T-helper 2 cell treated with Interferon-gamma antibody and Interleukin-4, amounts not matched to agents 100 ng/mL and 5 ng/mL, for 36 hours (primary cell): ENCODE data around the gene INPP5K. TPM values are rescaled to one million over a fixed set of nuclear protein-coding genes. Genes with fewer than 3 reads are reported as not detected.

Experiments
- total RNA-seq: library from RNA; stranded (reverse); gene quantifications from 2 replicates; pipeline ENCODE4 v1.2.3, GENCODE V29; 2022

INPP5K gene
- total RNA-seq, 1 donor from 2014 or later, result 43.8 TPM

Other genes with a start within 250 kb of the INPP5K start
- not detected in 2 replicates for gene BHLHA9, start 246.2 kb downstream of the INPP5K start, total RNA-seq
- gene TRARG1, start 236.9 kb downstream of the INPP5K start, total RNA-seq, result 0.86 and 0.91 TPM in 2 replicates
- 393 and 400 TPM in 2 replicates for gene YWHAE, start 116.4 kb downstream of the INPP5K start, total RNA-seq
- gene CRK, start 60.4 kb downstream of the INPP5K start, total RNA-seq, result 19.6 and 19.9 TPM in 2 replicates
- gene MYO1C, start 23.9 kb downstream of the INPP5K start, total RNA-seq, result 36.1 and 37.9 TPM in 2 replicates
- gene PITPNA, start 46.2 kb upstream of the INPP5K start, total RNA-seq, result 53.6 and 59.6 TPM in 2 replicates
- gene SLC43A2, start 112.2 kb upstream of the INPP5K start, total RNA-seq, result 0.41 and 0.43 TPM in 2 replicates
- 1.1 and 1.6 TPM in 2 replicates for gene SCARF1, start 129.1 kb upstream of the INPP5K start, total RNA-seq
- 4.9 and 5.2 TPM in 2 replicates for gene RILP, start 133.3 kb upstream of the INPP5K start, total RNA-seq
- gene PRPF8, start 168.3 kb upstream of the INPP5K start, total RNA-seq, result 374 and 375 TPM in 2 replicates
- gene TLCD2, start 193.8 kb upstream of the INPP5K start, total RNA-seq, result 0.07 and 0.11 TPM in 2 replicates
- gene WDR81, start 208.1 kb upstream of the INPP5K start, total RNA-seq, result 41.0 and 42.4 TPM in 2 replicates
- gene SERPINF2, start 226.3 kb upstream of the INPP5K start, total RNA-seq, result 0.36 and 0.48 TPM in 2 replicates
- gene SERPINF1, start 245.4 kb upstream of the INPP5K start, total RNA-seq, result 0.32 TPM in 1 of 2 replicates, not detected in the other